ENCODE data around the gene FRMD3. TPM values are rescaled to one million over a fixed set of nuclear protein-coding genes. Genes with fewer than 3 reads are reported as not detected.

FRMD3 gene
- 2.3 and 3.7 TPM in 2 replicates for total RNA-seq

DNA sequence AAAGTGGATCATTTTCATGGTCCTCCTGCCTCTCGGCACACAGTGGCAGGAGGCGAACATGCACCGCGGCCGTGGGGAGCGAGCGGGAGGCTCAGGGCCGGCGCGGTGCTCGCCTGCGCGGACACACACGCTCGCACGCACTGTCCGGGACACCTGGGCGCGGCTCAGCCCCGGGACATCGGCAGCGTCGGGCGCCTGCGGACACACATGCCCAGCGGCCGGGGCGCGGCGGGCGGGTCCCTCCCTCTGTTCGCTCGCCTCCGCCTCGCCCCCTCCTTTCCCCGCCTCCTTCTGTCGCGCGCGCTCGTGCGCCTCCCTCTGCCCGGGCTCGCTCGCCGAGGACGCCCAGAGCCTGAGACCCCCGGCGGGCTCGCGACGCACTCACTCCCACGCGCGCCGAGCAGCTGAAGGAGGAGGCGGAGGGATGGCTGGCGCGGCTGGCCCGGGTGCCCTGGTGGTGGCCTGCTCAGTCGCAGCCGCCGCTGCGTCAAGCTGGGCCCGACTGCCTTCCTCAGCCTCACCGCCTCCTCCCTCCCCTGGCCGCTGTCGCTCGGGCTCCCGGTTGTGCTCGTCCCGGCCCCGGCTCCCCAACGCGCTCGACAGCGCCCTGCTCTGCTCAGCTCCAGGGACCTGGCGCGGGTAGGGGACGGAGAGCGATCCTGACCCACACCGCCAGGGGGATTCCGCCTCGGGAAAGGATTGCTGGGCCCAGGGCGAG lies at the start of gene FRMD3:
Gene FRMD3 (minus strand): TSS at position 230 of the 718 bp plus-strand sequence. CDS start 170 bp downstream, at position 60.

Other genes starting within 250 kb of the FRMD3 start
- gene IDNK, start 84.7 kb upstream of the FRMD3 start, total RNA-seq = 0.72 and 4.2 TPM in 2 replicates
- gene UBQLN1, start 169.6 kb upstream of the FRMD3 start, total RNA-seq = 66.6 and 67.4 TPM in 2 replicates